H1 (cell line): ENCODE data around the gene MBOAT1. TPM values are rescaled to one million over a fixed set of nuclear protein-coding genes. Genes with fewer than 3 reads are reported as not detected.

Experiments
- JUN ChIP-seq: IDR thresholded peaks from 2 replicates; pipeline ENCODE4 v1.6.1; 2011; ENCODE audit warnings: low read depth, mild to moderate bottlenecking, improper control_type of control experiment, low read length
- MAX ChIP-seq: IDR thresholded peaks from 2 replicates; pipeline ENCODE4 v1.6.1; 2012; ENCODE audit warnings: inconsistent platforms
- RAD21 ChIP-seq, 2 experiments: IDR thresholded peaks in 1 of 2; conservative IDR thresholded peaks in 1 of 2; 2 replicates each; pipeline ENCODE4 v1.6.1; 2011; ENCODE audit warnings: low read depth in 2 of 2, low read length in 2 of 2, improper control_type of control experiment in 1 of 2, inconsistent platforms in 1 of 2, mild to moderate bottlenecking in 1 of 2, moderate library complexity in 1 of 2
- RNF2 ChIP-seq: fragments of 200-900, 300-1000 bp; sonication (generic); IDR thresholded peaks from 2 replicates; pipeline ENCODE4 v1.7.1; 2016; ENCODE audit warnings: borderline replicate concordance, low read depth, mild to moderate bottlenecking, antibody characterized with exemption, low read length; ENCODE audit not compliant: poor library complexity, severe bottlenecking; ENCODE audit errors: missing control alignments
- SIX5 ChIP-seq: IDR thresholded peaks from 2 replicates; pipeline ENCODE4 v1.6.1; 2011; ENCODE audit warnings: mild to moderate bottlenecking, low read depth, low read length
- SRF ChIP-seq: IDR thresholded peaks from 2 replicates; pipeline ENCODE4 v1.6.1; 2011; ENCODE audit warnings: mild to moderate bottlenecking, low read depth, low read length, moderate library complexity
- polyA plus RNA-seq, 7 experiments: library from polyadenylated mRNA; depleted of rRNA in 3 of 7; stranded (reverse) in 5 of 7; unstranded in 2 of 7; fragments of >200 nt in 5 of 7; fragments of 200-250 nt in 2 of 7; gene quantifications; 1 replicate in 5 of 7; 2 replicates in 1 of 7; 4 replicates in 1 of 7; pipeline versions ENCODE4 v1.2.1 to v1.2.3, GENCODE V29; 2011 to 2013; ENCODE audit warnings: missing spikeins in 2 of 7, mixed read lengths in 2 of 7
- total RNA-seq: library from RNA; stranded (reverse); fragmentation: NEBNext Ultra II Directional; extraction: Animal tissue kit (Norgen Biotek cat#: 25700); gene quantifications from 2 replicates; pipeline ENCODE4 v1.2.1, GENCODE V29; 2021

MBOAT1 gene
- total and polyA plus RNA-seq, 2 of the 8 experiments (the other 6 are each of a cell fraction or from before 2014, with no cell fraction given): 4.9 to 19.5 TPM

- TF ChIP-seq SRF: no peak
- no peak for TF ChIP-seq SIX5
- TF ChIP-seq JUN: no peak
- no peak for TF ChIP-seq RNF2
- TF ChIP-seq RAD21 (IDR thresholded peaks at IDR 0.05 in 1 of 2, conservative IDR thresholded peaks at IDR 0.05 in 1 of 2; ENCODE audit: low read depth in 2 of 2, low read length in 2 of 2): no peak
- no peak for TF ChIP-seq MAX
These were observed 3.4 kb downstream of the MBOAT1 start (continued) for GRCh38 chr6:20208687-20209378.
